Stimulated activated CD4-positive, alpha-beta T cell treated with anti-CD3 and anti-CD28 coated beads, Interleukin-15, amount 100 ng/mL, for 48 hours (primary cell): ENCODE data around the gene CDH18.

Experiments
- DNase-seq, 2 donors: peaks; one replicate each; pipeline ENCODE4 v3.0.0-alpha.2; 2020; ENCODE audit warnings: low read depth in 2 of 2

The CDH18 gene

DNA sequence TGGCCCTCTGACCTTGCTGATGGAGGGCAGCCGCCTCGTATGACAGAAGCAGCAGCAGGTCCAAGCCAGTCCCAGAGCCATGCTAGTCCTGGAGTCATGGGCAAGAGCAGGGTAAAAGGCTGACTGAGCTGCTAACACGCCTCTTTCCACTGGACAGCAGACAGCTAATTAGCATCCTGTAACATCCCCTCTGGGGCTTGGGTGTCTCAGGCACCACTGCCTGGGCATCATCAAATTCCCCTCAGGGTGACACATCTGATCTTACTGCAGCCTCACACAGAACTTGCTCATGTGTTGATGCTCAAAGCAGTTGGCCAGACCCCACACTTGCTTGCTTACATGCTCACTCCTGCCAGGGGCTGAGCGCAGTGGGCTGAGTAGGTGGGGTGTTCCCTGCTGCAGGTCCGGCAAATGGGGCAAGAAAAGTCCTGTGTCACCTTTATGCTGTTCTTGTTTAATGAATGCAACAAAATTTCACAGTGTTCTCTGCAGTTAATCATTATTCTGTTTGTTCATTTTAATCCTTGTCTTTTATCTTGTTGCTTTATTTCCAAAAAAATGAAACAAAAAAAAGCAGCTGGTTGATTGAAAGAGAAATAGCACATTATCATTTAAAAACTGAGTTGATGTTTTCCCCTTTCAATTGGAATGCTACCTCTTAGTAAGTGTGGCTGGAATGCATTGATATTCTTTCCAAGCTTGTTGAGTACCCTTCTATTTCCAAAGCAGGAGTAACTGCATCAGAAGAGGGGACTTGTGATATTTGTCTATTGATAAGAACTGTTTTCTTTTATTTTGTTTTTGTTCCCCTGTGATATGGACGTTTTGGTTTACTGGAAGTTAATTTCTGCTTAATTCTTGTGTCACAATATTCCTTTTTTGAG is 254.1 kb downstream of the CDH18 start:
- no peak for DNase-seq

DNA sequence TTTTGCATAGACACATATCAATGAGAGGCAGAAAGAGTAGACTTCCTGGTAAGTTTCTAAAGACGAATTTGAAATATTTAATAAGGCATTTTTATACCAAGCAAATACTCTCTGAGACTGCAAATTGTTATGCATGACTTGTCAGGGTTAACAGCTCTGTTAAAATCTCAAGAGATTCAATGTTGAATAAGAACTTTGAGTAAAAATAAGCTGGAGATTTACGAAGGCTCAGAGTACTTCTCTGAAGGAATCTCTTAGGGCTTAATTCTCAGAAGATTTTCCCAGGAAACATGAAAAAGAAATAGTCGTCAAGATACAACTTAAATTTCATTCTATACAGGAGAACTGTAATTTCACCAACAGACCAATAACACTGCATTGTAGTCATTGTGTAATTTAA is 259.4 kb downstream of the CDH18 start:
- no peak for DNase-seq

DNA sequence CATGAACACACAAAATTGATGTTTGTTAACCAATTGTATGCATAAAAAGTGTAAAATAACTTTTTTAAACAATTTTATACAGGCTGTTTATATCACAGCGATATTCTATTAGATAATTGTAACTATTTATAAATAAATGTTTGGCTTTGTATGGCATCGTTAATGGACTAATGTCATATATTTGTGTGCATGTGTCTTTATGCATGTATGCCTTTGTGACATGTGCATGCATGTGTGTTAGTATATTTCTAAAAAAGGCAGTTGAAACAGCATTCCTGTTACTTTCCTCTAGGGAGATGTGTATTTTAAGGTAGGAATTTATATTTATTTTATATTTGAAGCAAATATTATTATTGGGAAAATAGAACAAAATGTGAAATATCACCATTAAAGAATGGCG is 268.9 kb downstream of the CDH18 start:
- no peak for DNase-seq

DNA sequence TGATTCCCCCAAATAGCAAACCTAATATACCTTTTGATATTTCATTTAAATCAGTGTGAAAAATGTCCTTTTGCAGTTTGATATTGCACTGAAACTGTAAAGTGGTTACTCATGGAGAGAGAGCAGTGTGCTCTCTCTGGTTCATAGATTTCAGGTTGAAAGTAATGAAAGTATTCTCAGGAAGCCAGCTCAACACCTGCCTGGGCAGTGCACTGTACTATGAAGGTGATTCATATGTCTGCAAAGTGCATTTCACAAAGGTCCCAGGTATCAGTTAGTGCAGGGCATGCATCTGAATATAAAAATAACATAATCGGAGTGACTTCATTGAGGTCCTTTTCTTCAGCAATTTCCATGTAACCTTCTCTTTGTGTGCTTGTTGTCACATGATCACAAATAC is 274.3 kb downstream of the CDH18 start:
- no peak for DNase-seq

DNA sequence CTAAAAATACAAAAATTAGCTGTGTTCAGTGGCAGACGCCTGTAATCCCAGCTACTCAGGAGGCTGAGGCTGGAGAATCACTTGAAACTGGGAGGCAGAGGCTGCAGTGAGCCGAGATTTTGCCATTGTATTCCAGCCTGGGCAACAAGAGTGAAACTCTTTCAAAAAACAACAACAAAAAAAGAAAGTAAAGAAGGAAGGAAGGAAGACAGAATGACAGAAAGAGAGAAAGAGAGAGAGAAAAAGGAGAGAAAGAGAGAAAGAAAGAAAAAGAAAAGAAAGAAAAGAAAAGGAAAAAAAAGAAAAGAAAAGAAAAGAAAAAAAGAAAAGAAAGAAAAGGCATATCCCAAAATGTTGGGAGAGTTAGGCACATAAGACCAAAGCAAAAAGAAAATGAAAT is 278.6 kb downstream of the CDH18 start:
- no peak for DNase-seq

DNA sequence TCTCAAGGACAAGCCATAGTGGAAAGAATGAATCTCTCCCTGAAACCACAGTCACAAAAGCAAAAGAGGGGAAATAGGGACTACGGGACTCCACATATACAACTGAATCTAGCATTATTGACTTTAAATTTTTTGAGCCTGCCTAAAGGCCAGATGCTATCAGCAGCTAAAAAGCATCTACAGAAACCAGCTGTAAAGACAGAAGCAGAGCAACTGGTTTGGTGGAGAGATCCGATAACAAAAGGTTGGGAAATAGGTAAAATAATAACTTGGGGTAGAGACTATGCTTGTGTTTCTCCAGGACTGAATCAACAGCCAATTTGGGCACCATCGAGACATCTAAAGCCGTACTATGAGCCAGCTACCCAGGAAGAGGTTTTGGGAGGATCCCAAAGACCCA is 281.2 kb downstream of the CDH18 start:
- DNase-seq, result no peak

DNA sequence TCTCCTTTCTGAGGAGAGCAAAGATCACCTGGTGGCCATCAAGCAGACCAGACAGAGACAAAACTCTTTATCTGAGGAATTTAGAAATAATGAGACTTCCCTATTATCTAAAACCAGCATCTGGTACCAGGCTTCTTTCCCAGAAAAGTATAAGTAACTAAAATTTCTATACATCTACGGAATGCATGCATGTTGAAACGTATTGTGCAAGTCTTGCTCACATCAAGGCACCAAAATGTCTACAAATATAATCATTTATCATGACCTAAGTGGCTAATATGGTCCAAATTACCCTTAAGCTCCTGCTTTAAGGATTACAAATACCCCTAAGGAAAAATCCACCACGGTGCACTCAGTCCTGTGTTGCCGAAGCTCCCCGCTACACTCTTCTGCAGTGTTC is 286.3 kb downstream of the CDH18 start:
- DNase-seq, result no peak

DNA sequence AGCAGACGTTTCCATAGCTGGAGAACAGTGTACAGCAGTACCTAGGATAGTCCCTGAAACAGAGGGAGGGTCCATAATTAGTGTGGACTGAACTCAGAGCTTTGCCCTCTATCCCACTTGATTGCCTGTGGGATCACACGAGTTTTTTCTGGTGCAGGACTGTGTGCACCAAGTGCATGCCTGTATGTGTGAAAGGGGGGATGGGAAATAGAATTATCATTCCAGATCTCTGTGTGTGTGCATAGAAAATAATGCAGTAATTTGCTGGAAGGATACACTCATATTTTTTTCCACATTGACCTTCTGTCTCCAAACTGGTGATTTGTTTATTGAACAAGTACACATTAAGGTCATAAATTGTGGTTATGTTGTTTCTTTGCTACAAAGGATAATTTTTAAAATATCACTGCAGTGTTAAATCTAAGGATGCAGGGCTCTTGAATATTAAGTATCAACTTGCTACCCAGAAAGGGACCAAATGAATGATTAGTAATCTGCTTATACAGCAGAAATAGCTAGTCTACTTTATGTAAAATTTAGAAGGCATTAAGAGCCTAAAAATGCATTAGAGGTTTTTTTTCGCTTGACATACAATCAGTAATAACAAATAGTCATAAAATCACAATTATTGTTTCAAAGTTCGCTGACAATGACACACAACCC is 292.9 kb downstream of the CDH18 start:
- no peak for DNase-seq

DNA sequence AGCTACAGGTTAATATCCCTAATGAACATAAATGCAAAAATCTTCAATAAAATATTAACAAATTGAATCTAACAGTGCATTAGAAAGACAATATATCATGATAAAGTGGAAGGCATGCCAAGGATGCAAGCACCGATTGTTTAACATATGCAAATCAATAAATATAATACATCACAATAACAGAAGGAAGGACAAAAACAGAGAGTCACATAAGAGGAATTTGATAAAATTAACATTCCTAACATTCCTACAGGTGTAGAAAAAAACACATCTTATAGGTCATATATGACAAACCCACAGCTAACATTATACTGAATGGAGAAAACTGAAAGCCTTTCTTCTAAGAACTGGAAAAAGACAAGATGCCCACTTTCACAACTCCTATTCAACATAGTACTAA is 297.0 kb downstream of the CDH18 start:
- no peak for DNase-seq

DNA sequence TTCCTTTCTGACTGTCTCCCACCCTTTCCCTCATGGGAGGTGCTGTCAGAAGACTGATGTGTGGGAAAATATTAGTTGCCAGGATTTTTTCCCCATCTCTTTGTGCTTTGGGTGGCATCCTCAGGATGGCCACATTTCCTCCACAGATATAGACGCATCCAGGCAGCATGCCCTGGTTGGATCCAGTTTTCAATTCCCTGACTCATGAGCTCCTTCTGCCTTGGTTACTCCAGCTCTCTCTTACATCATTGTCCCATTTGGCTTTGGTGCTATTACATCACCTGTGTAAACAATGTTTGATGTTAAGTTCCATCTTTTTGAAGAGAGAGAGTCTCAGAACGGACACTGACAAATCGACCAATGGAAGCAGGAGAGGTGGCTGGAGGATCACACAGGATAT is 302.5 kb downstream of the CDH18 start:
- DNase-seq, result no peak

DNA sequence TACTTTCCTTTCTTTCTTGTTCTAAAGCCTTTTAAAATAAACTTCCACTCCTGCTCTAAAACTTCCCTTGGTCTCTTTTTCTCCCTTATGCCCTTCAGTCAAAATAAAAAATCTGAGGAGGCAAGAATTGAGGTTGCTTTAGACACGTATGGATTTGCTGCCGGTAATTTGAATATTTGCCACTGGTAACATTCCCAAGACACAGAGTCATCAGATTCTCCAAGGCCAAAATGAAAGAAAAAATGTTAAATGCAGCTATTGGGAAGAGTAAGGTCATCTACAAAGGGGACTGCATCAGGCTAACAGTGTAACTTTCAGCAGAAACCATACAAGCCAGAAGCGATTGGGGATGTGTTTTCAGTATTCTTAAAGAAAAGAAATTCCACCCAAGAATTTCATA is 311.1 kb downstream of the CDH18 start:
- no peak for DNase-seq

DNA sequence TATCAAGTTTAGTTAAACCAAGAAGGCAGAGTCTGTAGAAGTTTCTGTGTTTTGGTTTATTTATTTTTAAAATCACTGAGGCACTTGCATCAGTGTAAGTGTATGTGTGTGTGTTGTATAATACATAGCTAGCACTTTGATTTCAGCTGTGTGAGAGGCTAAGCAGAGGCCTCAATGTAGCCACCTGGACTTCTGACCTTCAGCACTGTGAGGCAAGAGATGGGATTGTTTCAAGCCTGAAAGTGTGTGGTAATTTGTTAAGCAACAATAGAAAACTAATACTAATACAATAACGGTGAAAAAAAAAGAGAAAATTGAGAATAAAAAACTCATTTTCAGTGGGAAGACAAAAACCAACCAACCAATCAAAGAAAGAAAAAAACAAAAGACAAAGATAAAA is 327.3 kb downstream of the CDH18 start:
- no peak for DNase-seq

DNA sequence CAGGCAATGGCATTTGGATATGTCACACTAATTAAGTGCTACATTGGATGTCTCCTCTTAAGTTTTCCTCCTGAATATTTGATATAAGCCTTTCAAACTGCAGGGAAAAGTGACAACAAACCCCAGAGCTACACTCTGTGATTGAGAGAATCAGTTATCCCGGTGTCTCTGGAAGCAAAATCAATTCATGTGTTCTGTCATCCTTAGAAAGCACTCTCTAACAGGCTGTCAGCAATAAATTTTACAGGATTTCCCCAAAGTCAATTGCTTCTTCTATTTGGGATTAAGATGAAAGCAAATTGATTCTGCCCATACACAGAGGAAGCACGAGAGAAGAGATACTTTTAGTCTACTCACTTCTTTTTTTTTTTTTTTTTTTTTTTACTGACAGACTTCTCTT is 332.4 kb downstream of the CDH18 start:
- no peak for DNase-seq

DNA sequence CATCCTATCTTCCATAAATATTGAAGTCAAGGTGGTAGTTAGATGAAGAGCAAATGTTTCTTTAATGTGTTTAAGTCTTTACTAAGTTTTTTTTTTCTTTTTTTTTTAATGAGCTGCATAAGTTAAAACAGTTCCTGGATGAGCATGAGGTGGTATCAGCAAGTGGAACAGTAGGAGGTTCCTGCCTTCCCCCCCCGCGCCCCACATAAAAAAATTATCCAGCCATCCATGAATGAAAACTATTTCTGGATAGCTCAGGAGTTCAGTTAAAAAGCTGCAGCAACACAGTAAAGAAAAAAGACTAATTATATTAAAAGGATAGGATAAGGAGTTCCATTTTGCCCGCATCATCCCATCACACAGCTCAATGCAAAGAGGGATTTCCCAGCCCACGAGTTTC is 349.5 kb downstream of the CDH18 start:
- no peak for DNase-seq

DNA sequence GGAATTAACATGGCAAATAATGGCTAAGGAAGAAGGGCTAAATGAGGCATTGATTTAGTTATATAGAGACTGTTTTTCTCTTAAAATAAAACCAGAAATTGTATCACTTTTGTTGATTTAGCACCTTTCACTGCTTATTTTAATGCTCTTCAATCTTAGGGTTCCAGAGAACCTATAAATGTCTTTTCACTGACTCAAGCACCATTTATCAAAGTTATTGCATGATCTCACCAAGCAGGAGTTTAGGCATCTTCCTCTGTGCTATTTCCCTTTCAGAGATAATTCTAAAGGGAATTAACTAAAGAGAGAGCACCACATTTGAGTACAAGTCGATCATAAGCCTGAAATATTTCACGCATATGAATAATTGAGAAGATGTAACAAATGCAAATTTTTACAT is 357.1 kb downstream of the CDH18 start:
- DNase-seq, result no peak

DNA sequence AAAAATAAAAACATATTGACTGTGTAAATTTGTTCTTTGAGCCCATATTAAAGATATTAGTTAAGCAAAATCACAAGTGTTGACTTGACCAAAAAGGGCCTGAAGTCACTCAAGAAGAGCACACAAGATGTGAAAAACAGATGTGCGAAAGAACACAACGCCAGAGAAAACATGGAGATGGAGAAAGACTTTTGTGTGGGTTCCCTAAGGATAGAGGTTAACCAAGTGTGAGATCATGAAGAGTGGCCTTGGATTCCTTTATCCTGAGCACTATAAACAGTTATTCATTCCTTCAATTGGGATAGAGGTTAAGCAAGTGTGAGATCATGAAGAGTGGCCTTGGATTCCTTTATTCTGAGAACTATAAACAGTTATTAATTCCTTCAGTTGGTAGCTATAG is 361.8 kb downstream of the CDH18 start:
- DNase-seq, result no peak

DNA sequence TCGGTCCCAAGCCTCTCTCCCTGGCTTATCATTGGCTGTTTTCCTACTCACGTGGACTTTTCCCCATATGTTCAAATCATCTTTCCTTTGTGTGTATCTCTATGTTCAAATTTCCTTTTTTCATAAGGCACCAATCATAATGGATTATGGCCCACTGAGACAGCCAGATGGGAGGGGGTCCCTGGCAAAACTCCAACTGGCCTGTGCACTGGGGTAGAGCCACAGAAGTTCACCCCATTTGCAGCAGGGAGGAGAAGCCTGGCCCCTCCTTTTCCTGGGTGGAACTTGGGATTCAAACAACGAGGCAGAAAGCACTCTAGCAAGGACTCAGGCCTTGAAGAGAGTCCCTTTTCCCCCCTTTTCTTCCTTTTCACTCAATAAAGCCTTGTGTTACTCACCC is 362.4 kb downstream of the CDH18 start:
- DNase-seq, result no peak

DNA sequence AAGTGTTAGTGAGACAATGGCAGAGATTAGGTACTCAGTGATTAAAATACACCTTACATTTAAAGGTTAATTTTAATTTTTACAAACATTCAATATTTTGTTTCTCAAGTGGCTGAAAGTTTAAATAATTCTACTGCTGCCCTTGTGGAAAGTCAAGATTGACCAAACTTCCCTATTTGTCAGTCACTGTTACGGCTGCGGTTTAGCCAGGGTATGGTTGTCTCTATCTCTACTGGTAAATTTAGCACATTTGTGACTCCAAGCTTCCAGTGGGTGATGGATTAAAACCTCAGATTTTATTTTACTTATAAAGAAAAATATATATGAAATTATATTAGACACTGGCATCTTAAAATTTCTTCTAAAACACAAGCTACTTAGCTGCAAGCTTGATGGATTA is 368.4 kb downstream of the CDH18 start:
- DNase-seq, result no peak

DNA sequence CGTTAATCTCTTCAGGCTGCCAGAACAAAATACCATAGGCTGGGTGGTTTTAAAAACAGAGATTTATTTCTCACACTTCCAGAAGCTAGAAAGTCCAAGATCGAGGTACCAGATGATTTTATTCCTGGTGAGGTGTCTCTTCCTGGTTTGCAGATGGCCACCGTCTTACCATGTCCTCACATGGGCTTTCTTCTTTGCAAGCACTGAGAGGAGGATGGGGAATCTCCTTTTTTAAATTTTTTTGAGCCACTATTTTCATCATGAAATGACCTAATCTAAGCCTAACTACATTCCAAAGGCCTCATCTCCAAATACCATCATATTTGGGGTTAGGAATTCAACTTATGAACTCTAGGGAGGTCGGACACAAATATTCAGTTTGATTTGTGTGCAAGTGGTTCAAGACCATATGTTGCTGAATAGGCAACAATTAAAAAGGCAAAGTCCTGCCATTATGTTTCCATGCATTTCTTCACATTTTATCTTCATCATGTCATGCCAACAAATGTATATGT is 371.2 kb downstream of the CDH18 start:
- no peak for DNase-seq

DNA sequence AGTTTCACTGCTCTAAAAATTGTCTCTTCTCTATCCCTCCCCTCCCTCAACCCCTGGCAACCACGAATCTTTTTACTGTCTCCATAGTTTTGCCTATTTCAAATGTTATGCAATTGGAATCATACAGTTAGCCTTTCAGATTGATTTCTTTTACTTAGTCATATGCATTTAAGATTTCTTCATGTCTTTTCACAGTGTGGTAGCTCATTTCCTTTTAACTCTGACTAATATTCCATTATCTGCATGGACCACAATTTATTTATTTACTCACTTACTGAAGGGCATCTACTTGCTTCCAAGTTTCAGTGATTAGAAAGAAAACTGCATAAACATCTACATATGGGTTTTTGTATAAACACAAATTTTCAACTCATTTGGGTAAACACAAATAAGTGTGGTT is 372.3 kb downstream of the CDH18 start:
- DNase-seq, result no peak

DNA sequence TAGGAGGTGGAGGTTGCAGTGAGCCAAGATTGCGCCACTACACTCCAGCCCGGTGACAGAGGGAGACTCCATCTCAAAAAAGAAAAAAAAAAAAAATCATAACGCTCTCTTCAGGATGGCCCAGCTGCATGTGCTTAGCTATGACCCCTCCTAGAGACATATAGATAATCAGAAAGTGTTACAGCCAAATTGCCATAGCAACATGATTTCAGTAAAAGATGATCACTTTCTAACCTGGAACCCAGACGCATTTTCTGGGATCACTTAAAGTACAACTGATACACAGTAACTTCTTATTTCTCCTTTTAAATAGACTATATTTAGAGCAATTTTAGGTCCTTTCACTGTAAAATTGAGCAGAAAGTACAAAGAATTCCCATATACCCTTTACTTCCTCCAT is 372.9 kb downstream of the CDH18 start:
- DNase-seq, result no peak

DNA sequence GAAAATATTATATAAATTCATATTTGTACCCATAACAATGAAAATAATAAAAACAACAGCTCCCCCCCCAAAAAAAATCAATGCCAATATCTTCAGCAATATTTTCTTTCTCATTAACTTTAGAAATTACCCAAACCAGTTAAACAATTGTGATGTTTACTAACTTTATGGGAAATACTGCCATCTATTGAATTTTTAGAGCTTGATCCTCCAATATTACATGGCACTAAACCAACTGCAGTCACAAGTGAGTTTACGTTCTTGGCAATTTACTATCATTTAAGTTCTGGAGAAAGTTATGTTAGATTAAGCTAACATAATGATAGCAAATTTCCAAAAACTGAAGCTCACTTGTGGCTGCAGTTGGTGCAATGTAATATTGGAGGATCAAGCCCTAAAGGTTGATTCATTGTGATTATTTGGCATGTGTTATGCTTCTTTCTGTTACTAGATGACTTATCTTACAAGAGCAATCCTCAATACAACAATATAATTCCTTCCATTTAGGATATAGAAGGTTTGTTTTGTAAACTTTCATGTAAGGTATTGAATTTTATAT is 379.5 kb downstream of the CDH18 start:
- DNase-seq, result no peak

DNA sequence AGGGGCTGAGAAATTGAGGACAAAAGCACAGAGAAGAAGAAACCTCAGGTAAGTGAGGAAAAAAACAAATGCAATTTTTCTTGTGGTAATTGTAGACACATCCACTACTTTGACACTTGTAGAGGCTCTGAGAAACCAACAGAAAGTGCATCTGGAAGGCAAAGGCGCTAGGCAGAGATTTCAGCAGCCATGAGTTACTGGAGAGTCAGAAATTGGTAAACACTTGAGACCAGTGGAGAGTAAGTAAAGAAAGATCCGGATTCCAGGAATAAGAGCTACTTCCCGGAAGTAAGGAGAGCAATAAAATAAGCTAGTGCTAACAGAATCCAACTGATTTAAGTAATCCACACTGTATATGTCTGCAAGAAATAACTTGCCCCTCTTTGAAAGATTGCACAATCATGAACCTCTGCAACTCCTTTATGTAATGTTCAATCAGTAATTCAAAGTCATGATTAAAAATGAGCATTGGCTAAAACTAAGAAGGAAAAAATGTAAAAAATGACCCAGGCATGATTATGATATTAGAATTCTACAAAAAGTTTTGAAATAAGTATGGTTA is 382.1 kb downstream of the CDH18 start:
- no peak for DNase-seq
